ENCODE measurements around the gene ZNF513.
A peak's percentile ranks its signal among the peaks of the same experiment; 100 is the strongest.

ZNF513 gene

DNA sequence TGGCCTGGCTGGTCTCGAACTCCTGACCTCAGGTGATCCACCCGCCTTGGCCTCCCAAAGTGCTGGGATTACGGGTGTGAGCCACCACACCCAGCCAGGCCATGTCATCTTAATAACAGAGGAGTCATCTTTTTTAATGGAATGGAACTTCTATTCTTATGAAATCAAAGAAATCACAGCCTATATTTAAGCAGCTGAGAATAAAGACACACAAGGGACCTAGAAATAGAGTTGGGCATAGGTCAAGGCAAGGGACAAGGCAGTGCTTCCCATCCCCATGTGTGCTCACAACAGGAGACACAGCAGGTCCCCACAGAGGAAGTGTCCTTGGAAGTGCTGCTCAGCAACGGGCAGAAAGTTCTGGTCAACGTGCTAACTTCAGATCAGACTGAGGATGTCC, 7.0 kb downstream of the ZNF513 start:
- Histone ChIP-seq H3K9me2 (replicated peaks; ENCODE audit: control insufficient read depth, low read length) (no peaks in the 10 kb centered on the region), H3K4me1 (ENCODE audit: control insufficient read depth, low read length) (peaks cover 25% of the 10 kb centered on the region), H3K79me2 (ENCODE audit: control insufficient read depth, low read length) (peaks cover 53% of the 10 kb centered on the region), H3K4me2 (ENCODE audit: low read length) (no peak overlapping the region), H4K20me1 (ENCODE audit: control insufficient read depth, insufficient read depth, low read depth, low read length) (peaks cover 4% of the 10 kb centered on the region; the same call in 1 of the 2 replicates), H3K27ac (ENCODE audit: low read depth, low read length) (no peak overlapping the region), H3F3A (ENCODE audit: control insufficient read depth, insufficient read depth) (no peaks in the 10 kb centered on the region), H3K4me3 (ENCODE audit: low read length) (no peak overlapping the region), H3K36me3 (ENCODE audit: control insufficient read depth, low read length) (peaks cover 83% of the 10 kb centered on the region), H3K27me3 (ENCODE audit: control insufficient read depth, low read length) (no peaks in the 10 kb centered on the region), H3K9me3 (ENCODE audit: control insufficient read depth, insufficient read depth, low read length) (no peaks in the 10 kb centered on the region)
- no peak for TF ChIP-seq EZH2phosphoT487 (IDR thresholded peaks at IDR 0.05; ENCODE audit: borderline replicate concordance, low read length)
- TF ChIP-seq, protein P1, sequence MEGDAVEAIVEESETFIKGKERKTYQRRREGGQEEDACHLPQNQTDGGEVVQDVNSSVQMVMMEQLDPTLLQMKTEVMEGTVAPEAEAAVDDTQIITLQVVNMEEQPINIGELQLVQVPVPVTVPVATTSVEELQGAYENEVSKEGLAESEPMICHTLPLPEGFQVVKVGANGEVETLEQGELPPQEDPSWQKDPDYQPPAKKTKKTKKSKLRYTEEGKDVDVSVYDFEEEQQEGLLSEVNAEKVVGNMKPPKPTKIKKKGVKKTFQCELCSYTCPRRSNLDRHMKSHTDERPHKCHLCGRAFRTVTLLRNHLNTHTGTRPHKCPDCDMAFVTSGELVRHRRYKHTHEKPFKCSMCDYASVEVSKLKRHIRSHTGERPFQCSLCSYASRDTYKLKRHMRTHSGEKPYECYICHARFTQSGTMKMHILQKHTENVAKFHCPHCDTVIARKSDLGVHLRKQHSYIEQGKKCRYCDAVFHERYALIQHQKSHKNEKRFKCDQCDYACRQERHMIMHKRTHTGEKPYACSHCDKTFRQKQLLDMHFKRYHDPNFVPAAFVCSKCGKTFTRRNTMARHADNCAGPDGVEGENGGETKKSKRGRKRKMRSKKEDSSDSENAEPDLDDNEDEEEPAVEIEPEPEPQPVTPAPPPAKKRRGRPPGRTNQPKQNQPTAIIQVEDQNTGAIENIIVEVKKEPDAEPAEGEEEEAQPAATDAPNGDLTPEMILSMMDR (IDR thresholded peaks at IDR 0.05; ENCODE audit: low read depth, low read length, poor library complexity, severe bottlenecking), result no peak

DNA sequence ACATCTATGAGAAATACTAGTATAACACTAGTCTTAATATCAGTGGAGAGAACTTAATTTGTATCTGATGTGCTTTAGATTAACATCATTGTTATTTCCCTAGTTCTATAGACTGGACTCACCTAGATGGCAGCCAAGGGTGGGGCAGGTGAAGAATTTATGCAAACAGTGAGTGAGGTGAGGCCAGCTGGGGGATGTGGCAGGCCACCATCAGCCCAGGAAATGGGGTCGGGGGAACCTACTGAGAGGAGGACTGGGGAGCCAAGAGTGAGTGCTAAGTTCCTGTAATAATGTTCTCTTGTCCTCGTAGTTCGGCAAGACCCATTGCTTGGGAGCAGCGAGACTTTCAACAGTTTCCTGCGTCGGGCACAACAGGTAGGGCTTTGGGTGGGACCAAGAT, 7.6 kb downstream of the ZNF513 start:
- Histone ChIP-seq H3K36me3 (ENCODE audit: control insufficient read depth, low read length) (peaks cover 83% of the 10 kb centered on the region), H3K27ac (ENCODE audit: low read depth, low read length) (no peak overlapping the region), H3K4me1 (ENCODE audit: control insufficient read depth, low read length) (peaks cover 27% of the 10 kb centered on the region), H3K79me2 (ENCODE audit: control insufficient read depth, low read length) (peaks cover 55% of the 10 kb centered on the region), H3K27me3 (ENCODE audit: control insufficient read depth, low read length) (no peaks in the 10 kb centered on the region), H3K4me2 (ENCODE audit: low read length) (peak overlapping the region; percentile 97), H3K9me2 (replicated peaks; ENCODE audit: control insufficient read depth, low read length) (no peaks in the 10 kb centered on the region), H3F3A (ENCODE audit: control insufficient read depth, insufficient read depth) (no peaks in the 10 kb centered on the region), H3K9me3 (ENCODE audit: control insufficient read depth, insufficient read depth, low read length) (no peaks in the 10 kb centered on the region), H4K20me1 (ENCODE audit: control insufficient read depth, insufficient read depth, low read depth, low read length) (peaks cover 4% of the 10 kb centered on the region; the same call in 1 of the 2 replicates), H3K4me3 (ENCODE audit: low read length) (peak overlapping the region; percentile 87; the same call in 1 of the 2 replicates)
- TF ChIP-seq, protein P1 (IDR thresholded peaks at IDR 0.05; ENCODE audit: low read depth, low read length, poor library complexity, severe bottlenecking), result no peak
- no peak for TF ChIP-seq EZH2phosphoT487 (IDR thresholded peaks at IDR 0.05; ENCODE audit: borderline replicate concordance, low read length)

DNA sequence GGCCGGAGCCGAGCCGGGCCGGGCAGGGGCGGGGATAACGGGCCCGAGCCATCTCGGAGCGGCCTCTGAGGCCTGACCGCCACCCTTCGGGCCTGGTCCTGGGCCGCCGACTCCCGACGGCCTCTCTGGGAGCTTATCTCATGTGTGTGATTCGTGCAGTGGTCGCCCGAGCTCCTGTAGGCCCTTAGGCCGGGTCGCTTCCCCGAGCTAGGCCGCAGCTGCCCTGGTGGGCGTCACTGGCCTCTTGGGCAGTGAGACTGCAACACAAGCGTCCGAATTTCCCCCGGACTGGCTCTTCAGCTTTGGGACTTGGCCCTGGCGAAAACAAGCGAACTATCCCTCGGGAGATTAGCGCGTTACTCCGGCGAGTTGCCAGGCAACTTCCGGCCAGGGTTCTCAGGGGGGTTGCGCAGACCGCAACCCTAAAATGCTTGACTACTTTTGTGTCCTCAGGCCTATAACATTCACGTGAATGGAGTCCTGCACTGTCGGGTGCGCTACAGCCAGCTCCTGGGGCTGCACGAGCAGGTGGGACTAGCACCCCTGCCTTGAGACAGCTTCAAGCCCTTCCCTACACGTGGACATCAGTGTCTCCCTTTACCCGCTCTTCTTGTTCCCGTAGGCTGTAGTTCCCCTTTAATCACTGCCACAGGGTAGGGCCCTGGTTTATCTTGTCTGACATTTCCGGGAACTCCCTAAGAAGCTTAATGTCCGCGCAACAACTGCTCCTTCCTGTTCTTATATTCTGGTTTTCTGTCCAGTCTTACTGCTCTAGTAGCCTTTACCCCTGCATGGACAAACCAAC, 9.5 kb downstream of the ZNF513 start:
- no peaks in the 10 kb centered on the region for H3K9me3 ChIP-seq (ENCODE audit: control insufficient read depth, insufficient read depth, low read length)

More for the DNA sequence above, 9.5 kb downstream of the ZNF513 start:
- Histone ChIP-seq H3K4me3 (ENCODE audit: low read length) (peak overlapping the region; percentile 87), H3K36me3 (ENCODE audit: control insufficient read depth, low read length) (peaks cover 81% of the 10 kb centered on the region), H3K27me3 (ENCODE audit: control insufficient read depth, low read length) (no peaks in the 10 kb centered on the region), H3K4me1 (ENCODE audit: control insufficient read depth, low read length) (peaks cover 27% of the 10 kb centered on the region), H3K4me2 (ENCODE audit: low read length) (peak overlapping the region; percentile 97), H3K27ac (ENCODE audit: low read depth, low read length) (peak overlapping the region; percentile 86), H4K20me1 (ENCODE audit: control insufficient read depth, insufficient read depth, low read depth, low read length) (peaks cover 4% of the 10 kb centered on the region; the same call in 1 of the 2 replicates), H3K79me2 (ENCODE audit: control insufficient read depth, low read length) (peaks cover 55% of the 10 kb centered on the region), H3F3A (ENCODE audit: control insufficient read depth, insufficient read depth) (no peaks in the 10 kb centered on the region), H3K9me2 (replicated peaks; ENCODE audit: control insufficient read depth, low read length) (no peaks in the 10 kb centered on the region)
- TF ChIP-seq, protein P1 (IDR thresholded peaks at IDR 0.05; ENCODE audit: low read depth, low read length, poor library complexity, severe bottlenecking), result no peak
- TF ChIP-seq EZH2phosphoT487 (IDR thresholded peaks at IDR 0.05; ENCODE audit: borderline replicate concordance, low read length), result no peak
